ENCODE results near the gene IFNL1. TPM values are rescaled to one million over a fixed set of nuclear protein-coding genes. Genes with fewer than 3 reads are reported as not detected.

The IFNL1 gene
- total and polyA plus RNA-seq, 7 donors = not detected

- 55 to 66% (median 56%) methylated on average over 11 of the region's 11 CpGs for WGBS, 3 donors
- intact Hi-C loops (cut with DNase I) = no loop called here
These were observed 14.5 kb downstream of the IFNL1 start for GRCh38 chr19:39310558-39311311.

GRCh38 chr19:39314016-39314728 is 18.0 kb downstream of the IFNL1 start:
- no peak overlapping the region for H3K27ac ChIP-seq
- H3K27me3 ChIP-seq (ENCODE audit: insufficient read depth in 3 of 3, low read length in 2 of 3) = peaks cover 0 to 16% (median 6%) of the 10 kb centered on the region in 3 donors
- intact Hi-C loops (cut with DNase I) = no loop called here
- ATAC-seq (no peak), DNase-seq (peak in 1 of 2 donors; percentile 46)
- H3K36me3 ChIP-seq (ENCODE audit: insufficient read depth in 1 of 2, low read depth in 1 of 2) = no peaks in the 10 kb centered on the region
- WGBS, 3 donors = 93 to 96% (median 94%) methylated on average over 59 to 64 of the region's 64 CpGs
- no peaks in the 10 kb centered on the region for H3K9me3 ChIP-seq
- H3K4me3 ChIP-seq = no peak overlapping the region
- TF ChIP-seq CTCF (IDR thresholded peaks at IDR 0.05) = no peak
- no peaks in the 10 kb centered on the region for H3K4me1 ChIP-seq

More at GRCh38 chr19:39310558-39311311, 14.5 kb downstream of the IFNL1 start:
- DNase-seq (no peak), ATAC-seq (no peak)
- no peaks in the 10 kb centered on the region for H3K36me3 ChIP-seq (ENCODE audit: insufficient read depth in 1 of 2, low read depth in 1 of 2)
- H3K9me3 ChIP-seq = no peaks in the 10 kb centered on the region
- no peak overlapping the region for H3K4me3 ChIP-seq
- no peak for TF ChIP-seq CTCF (IDR thresholded peaks at IDR 0.05)
- H3K27ac ChIP-seq = no peak overlapping the region
- H3K27me3 ChIP-seq (ENCODE audit: insufficient read depth in 3 of 3, low read length in 2 of 3) = peaks cover 0 to 38% (median 25%) of the 10 kb centered on the region in 3 donors
- no peaks in the 10 kb centered on the region for H3K4me1 ChIP-seq

- intact Hi-C loops (cut with DNase I) = no loop called here
- H3K9me3 ChIP-seq = no peaks in the 10 kb centered on the region
- WGBS, 3 donors = 93 to 100% (median 97%) methylated on average over 1 of the region's 1 CpG
- H3K4me1 ChIP-seq = no peaks in the 10 kb centered on the region
- no peak for TF ChIP-seq CTCF (IDR thresholded peaks at IDR 0.05)
- H3K27ac ChIP-seq = no peak overlapping the region
- peaks cover 0 to 29% (median 6%) of the 10 kb centered on the region in 3 donors for H3K27me3 ChIP-seq (ENCODE audit: insufficient read depth in 3 of 3, low read length in 2 of 3)
- H3K36me3 ChIP-seq (ENCODE audit: insufficient read depth in 1 of 2, low read depth in 1 of 2) = no peaks in the 10 kb centered on the region
- DNase-seq = no peak
- H3K4me3 ChIP-seq = no peak overlapping the region
- ATAC-seq = no peak
These were observed 19.7 kb downstream of the IFNL1 start for GRCh38 chr19:39315933-39316332.

- TF ChIP-seq CTCF (IDR thresholded peaks at IDR 0.05) = no peak
- DNase-seq (no peak), ATAC-seq (no peak)
- Histone ChIP-seq H3K9me3 (no peaks in the 10 kb centered on the region), H3K36me3 (ENCODE audit: insufficient read depth in 1 of 2, low read depth in 1 of 2) (no peaks in the 10 kb centered on the region), H3K4me1 (no peaks in the 10 kb centered on the region), H3K27me3 (ENCODE audit: insufficient read depth in 3 of 3, low read length in 2 of 3) (peaks cover 0 to 31% (median 6%) of the 10 kb centered on the region in 3 donors), H3K4me3 (no peak overlapping the region), H3K27ac (no peak overlapping the region)
- intact Hi-C loops (cut with DNase I) = no loop called here
- 88 to 90% (median 89%) methylated on average over 12 of the region's 12 CpGs for WGBS, 3 donors
These were observed 20.6 kb downstream of the IFNL1 start for GRCh38 chr19:39316627-39317321.
